Progenitor cell of endocrine pancreas (in vitro differentiated cells): ENCODE results near the gene ZNF726. TPM values are rescaled to one million over a fixed set of nuclear protein-coding genes. Genes with fewer than 3 reads are reported as not detected.
"Not testable (repeated sequence)": the region's sequence is repeated elsewhere in the genome, so short reads cannot be mapped to it uniquely, and the experiment has no call there.

ENCODE experiments used
- DNase-seq: peaks from one replicate; pipeline ENCODE4 v3.0.0; 2021; ENCODE audit warnings: low spot score; ENCODE audit not compliant: unreplicated experiment
- H3K27ac Mint-ChIP-seq: 2 replicates; pipeline ENCODE4 v1.8.0; 2021; ENCODE audit warnings: mild to moderate bottlenecking, moderate library complexity, mixed read lengths
- H3K27me3 Mint-ChIP-seq: 2 replicates; pipeline ENCODE4 v1.8.0; 2021; ENCODE audit warnings: mixed read lengths
- H3K36me3 Mint-ChIP-seq: 2 replicates; pipeline ENCODE4 v1.8.0; 2022; ENCODE audit warnings: mixed read lengths; ENCODE audit not compliant: insufficient read depth
- H3K4me1 Mint-ChIP-seq: 2 replicates; pipeline ENCODE4 v1.8.0; 2021; ENCODE audit warnings: low read depth, mixed read lengths
- H3K4me3 Mint-ChIP-seq: 2 replicates; pipeline ENCODE4 v1.8.0; 2021; ENCODE audit warnings: low read depth, mild to moderate bottlenecking, moderate library complexity, mixed read lengths
- H3K9me3 Mint-ChIP-seq: 2 replicates; pipeline ENCODE4 v1.8.0; 2021; ENCODE audit warnings: low read depth, mixed read lengths
- CTCF ChIP-seq: fragments of 200-600 bp; sonication (generic); IDR thresholded peaks from one replicate; pipeline ENCODE4 v1.5.0; 2021; ENCODE audit warnings: antibody characterized with exemption, mild to moderate bottlenecking; ENCODE audit not compliant: unreplicated experiment
- total RNA-seq: library from RNA; stranded (reverse); gene quantifications from 2 replicates; pipeline ENCODE4 v1.2.1, GENCODE V29; 2021

Gene ZNF726
- total RNA-seq, 1 donor from 2014 or later = 5.7 TPM

DNA sequence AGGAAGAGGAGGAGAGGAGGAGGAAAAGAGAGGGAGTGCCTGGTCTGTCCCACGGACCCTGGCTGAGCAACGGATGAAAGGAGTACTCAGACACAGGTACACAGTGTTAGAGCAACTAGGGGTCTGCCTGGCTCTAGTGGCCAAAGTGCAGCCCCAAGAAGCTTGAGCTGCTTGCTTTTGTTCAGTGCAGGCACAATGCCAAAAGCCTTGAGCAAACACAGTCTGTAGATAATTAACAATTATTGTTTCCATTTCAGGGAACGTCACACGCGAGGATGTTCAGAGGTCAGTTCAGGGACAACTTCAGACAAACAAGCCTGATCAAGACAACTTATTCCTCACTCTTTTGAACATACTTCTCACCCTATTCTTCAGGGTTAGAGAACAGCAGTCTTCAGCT, 32.2 kb upstream of the ZNF726 start:
- H3K4me1 Mint-ChIP-seq = no peaks in the 10 kb centered on the region
- H3K4me3 Mint-ChIP-seq = no peak overlapping the region
- no peak for TF ChIP-seq CTCF
- peaks cover 47% of the 10 kb centered on the region for H3K9me3 Mint-ChIP-seq
- DNase-seq = no peak
- H3K36me3 Mint-ChIP-seq = no peaks in the 10 kb centered on the region
- no peaks in the 10 kb centered on the region for H3K27me3 Mint-ChIP-seq
- no peak overlapping the region for H3K27ac Mint-ChIP-seq

DNA sequence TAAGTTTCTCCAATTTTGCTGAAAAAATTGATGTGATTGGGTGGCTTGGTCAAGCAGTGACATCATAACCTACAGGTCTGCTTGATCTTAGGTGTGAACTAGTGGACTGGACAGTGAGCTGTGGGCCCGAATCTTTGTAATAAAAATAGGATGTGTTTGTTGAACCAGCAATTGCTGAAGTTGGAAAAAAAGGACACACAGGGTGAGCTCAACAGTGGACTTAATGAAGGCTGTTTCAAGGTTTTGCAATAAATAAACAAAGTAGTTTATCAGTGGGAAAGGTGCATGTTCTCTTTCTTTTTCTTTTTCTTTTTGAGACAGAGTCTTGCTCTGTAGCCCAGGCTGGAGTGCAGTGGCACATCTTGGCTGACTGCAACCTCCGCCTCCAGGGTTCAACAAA, 30.3 kb upstream of the ZNF726 start:
- no peak overlapping the region for H3K4me3 Mint-ChIP-seq
- no peaks in the 10 kb centered on the region for H3K36me3 Mint-ChIP-seq
- peaks cover 42% of the 10 kb centered on the region for H3K9me3 Mint-ChIP-seq
- no peak for TF ChIP-seq CTCF
- no peaks in the 10 kb centered on the region for H3K27me3 Mint-ChIP-seq
- no peak overlapping the region for H3K27ac Mint-ChIP-seq
- DNase-seq = no peak
- H3K4me1 Mint-ChIP-seq = no peaks in the 10 kb centered on the region

- DNase-seq = no peak
- Mint-ChIP-seq H3K4me1 (no peaks in the 10 kb centered on the region), H3K27me3 (no peaks in the 10 kb centered on the region), H3K4me3 (no peak overlapping the region), H3K36me3 (no peaks in the 10 kb centered on the region), H3K9me3 (peaks cover 46% of the 10 kb centered on the region), H3K27ac (no peak overlapping the region)
- TF ChIP-seq CTCF = no peak
Observed at GRCh38 chr19:23887642-23888041, 27.0 kb upstream of the ZNF726 start.

GRCh38 chr19:23896096-23896495, 18.6 kb upstream of the ZNF726 start:
- H3K27me3 Mint-ChIP-seq, H3K4me1 Mint-ChIP-seq, DNase-seq, H3K36me3 Mint-ChIP-seq, H3K27ac Mint-ChIP-seq, H3K4me3 Mint-ChIP-seq: not testable (repeated sequence)
- peaks cover 45% of the 10 kb centered on the region for H3K9me3 Mint-ChIP-seq

GRCh38 chr19:23896912-23897311, 17.8 kb upstream of the ZNF726 start:
- Mint-ChIP-seq H3K4me1 (no peaks in the 10 kb centered on the region), H3K27ac (no peak overlapping the region), H3K9me3 (peaks cover 49% of the 10 kb centered on the region), H3K27me3 (no peaks in the 10 kb centered on the region), H3K4me3 (no peak overlapping the region), H3K36me3 (no peaks in the 10 kb centered on the region)
- DNase-seq = no peak
- TF ChIP-seq CTCF = no peak

- TF ChIP-seq CTCF = no peak
- H3K9me3 Mint-ChIP-seq = peaks cover 70% of the 10 kb centered on the region
- no peaks in the 10 kb centered on the region for H3K4me1 Mint-ChIP-seq
- no peaks in the 10 kb centered on the region for H3K27me3 Mint-ChIP-seq
- no peak overlapping the region for H3K4me3 Mint-ChIP-seq
- peaks cover 2% of the 10 kb centered on the region for H3K36me3 Mint-ChIP-seq
- no peak for DNase-seq
- H3K27ac Mint-ChIP-seq = no peak overlapping the region
Observed at GRCh38 chr19:23901360-23901759, 13.3 kb upstream of the ZNF726 start.
